SK-N-SH treated with all-trans-retinoic acid at 6 μM for 48 hours (cell line): ENCODE results near the gene CNTNAP3B.
"Not testable (repeated sequence)": the region's sequence is repeated elsewhere in the genome, so short reads cannot be mapped to it uniquely, and the experiment has no call there.

Experiments used
- ARNTL ChIP-seq: fragments of 450-650 bp; formaldehyde crosslinking; IDR thresholded peaks from 2 replicates; pipeline ENCODE4 v1.5.0; 2020; ENCODE audit warnings: low read depth, mild to moderate bottlenecking, moderate library complexity, borderline replicate concordance
- BACH2 ChIP-seq: fragments of 250-450 bp; sonication (Bioruptor Pico); IDR thresholded peaks from 2 replicates; pipeline ENCODE4 v1.9.0; 2021; ENCODE audit warnings: mild to moderate bottlenecking, borderline replicate concordance
- ESRRG ChIP-seq: fragments of 250-450 bp; sonication (Bioruptor Pico); IDR thresholded peaks from 2 replicates; pipeline ENCODE4 v1.6.1; 2021; ENCODE audit warnings: mild to moderate bottlenecking
- GLIS3 ChIP-seq: fragments of 250-450 bp; sonication (Bioruptor Pico); IDR thresholded peaks from 2 replicates; pipeline ENCODE4 v1.5.0; 2020; ENCODE audit warnings: mild to moderate bottlenecking, moderate library complexity
- ISL1 ChIP-seq: fragments of 250-450 bp; sonication (Bioruptor Pico); IDR thresholded peaks from 2 replicates; pipeline ENCODE4 v2.1.2; 2022; ENCODE audit warnings: mild to moderate bottlenecking, moderate library complexity
- PPARA ChIP-seq: fragments of 250-450 bp; sonication (Bioruptor Pico); IDR thresholded peaks from 2 replicates; pipeline ENCODE4 v1.5.0; 2020; ENCODE audit warnings: mild to moderate bottlenecking, borderline replicate concordance
- ZC3H10 ChIP-seq: fragments of 250-450 bp; sonication (Bioruptor Pico); IDR thresholded peaks from 2 replicates; pipeline ENCODE4 v1.5.1; 2021; ENCODE audit warnings: mild to moderate bottlenecking, moderate library complexity
- ZFP30 ChIP-seq: fragments of 450-650 bp; formaldehyde crosslinking; IDR thresholded peaks from 2 replicates; pipeline ENCODE4 v1.5.0; 2022; ENCODE audit warnings: mild to moderate bottlenecking, moderate library complexity
- TF ChIP-seq, protein P1 (sequence below): fragments of 250-450 bp; sonication (Bioruptor Pico); IDR thresholded peaks from 2 replicates; pipeline ENCODE4 v1.8.0; 2021; ENCODE audit warnings: low read depth, mild to moderate bottlenecking, moderate library complexity, borderline replicate concordance

DNA sequence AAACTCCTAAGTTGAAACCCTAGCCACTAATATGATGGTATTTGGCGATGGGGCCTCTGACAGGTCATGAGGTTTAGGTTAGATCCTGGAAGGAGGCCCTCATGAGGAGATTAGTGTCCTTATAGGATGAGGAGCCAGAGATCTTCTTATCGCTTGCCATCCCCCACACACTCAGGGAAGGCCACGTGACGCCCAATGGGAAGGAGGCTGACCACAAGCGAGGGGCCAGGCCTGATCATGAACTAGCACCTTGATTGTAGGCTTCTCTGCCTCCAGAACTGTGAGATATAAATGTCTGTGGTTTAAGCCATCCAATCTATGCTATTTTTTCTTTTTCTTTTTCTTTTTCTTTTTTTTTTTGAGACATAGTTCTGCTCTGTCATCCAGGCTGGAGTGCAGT, 254.7 kb downstream of the CNTNAP3B start:
- not testable (repeated sequence) for TF ChIP-seq ISL1, PPARA, BACH2, ESRRG, ZC3H10, GLIS3, ARNTL, ZFP30 (CRISPR knock-in tag)
- TF ChIP-seq, protein P1, sequence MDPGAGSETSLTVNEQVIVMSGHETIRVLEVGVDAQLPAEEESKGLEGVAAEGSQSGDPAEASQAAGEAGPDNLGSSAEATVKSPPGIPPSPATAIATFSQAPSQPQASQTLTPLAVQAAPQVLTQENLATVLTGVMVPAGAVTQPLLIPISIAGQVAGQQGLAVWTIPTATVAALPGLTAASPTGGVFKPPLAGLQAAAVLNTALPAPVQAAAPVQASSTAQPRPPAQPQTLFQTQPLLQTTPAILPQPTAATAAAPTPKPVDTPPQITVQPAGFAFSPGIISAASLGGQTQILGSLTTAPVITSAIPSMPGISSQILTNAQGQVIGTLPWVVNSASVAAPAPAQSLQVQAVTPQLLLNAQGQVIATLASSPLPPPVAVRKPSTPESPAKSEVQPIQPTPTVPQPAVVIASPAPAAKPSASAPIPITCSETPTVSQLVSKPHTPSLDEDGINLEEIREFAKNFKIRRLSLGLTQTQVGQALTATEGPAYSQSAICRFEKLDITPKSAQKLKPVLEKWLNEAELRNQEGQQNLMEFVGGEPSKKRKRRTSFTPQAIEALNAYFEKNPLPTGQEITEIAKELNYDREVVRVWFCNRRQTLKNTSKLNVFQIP: not testable (repeated sequence)
